Activated T-cell treated with anti-CD3 and anti-CD28 coated beads, Interleukin-2, amount 50 U/mL, for 4 hours (primary cell): ENCODE results near the gene PNPLA7. TPM values are rescaled to one million over a fixed set of nuclear protein-coding genes. Genes with fewer than 3 reads are reported as not detected.
A peak's percentile ranks its signal among the peaks of the same experiment; 100 is the strongest.
"Not testable (repeated sequence)": the region's sequence is repeated elsewhere in the genome, so short reads cannot be mapped to it uniquely, and the experiment has no call there.

Experiments
- ATAC-seq, 2 donors: fragments of 200-7000 bp; cut with Tn5 transposase; one replicate each; pipeline ENCODE4 v1.10.0; 2021
- DNase-seq: peaks from one replicate; pipeline ENCODE4 v3.0.0-alpha.2; 2020
- H3K27me3 Mint-ChIP-seq: one replicate; pipeline ENCODE4 v1.8.0; 2021; ENCODE audit warnings: low read depth, mixed read lengths
- H3K36me3 Mint-ChIP-seq: one replicate; pipeline ENCODE4 v1.8.0; 2022; ENCODE audit warnings: mixed read lengths; ENCODE audit not compliant: insufficient read depth
- H3K4me1 Mint-ChIP-seq: one replicate; pipeline ENCODE4 v1.8.0; 2021; ENCODE audit warnings: low read depth, mixed read lengths
- H3K4me3 Mint-ChIP-seq: one replicate; pipeline ENCODE4 v1.8.0; 2021; ENCODE audit warnings: mild to moderate bottlenecking, moderate library complexity, mixed read lengths
- H3K9me3 Mint-ChIP-seq: one replicate; pipeline ENCODE4 v1.8.0; 2021; ENCODE audit warnings: mixed read lengths
- total RNA-seq, 3 donors: library from RNA; stranded (reverse); gene quantifications; one replicate each; pipeline ENCODE4 v1.2.1, GENCODE V29; 2021

The PNPLA7 gene
- total RNA-seq, 3 donors from 2014 or later = 1.3 to 1.9 (median 1.8) TPM

DNA sequence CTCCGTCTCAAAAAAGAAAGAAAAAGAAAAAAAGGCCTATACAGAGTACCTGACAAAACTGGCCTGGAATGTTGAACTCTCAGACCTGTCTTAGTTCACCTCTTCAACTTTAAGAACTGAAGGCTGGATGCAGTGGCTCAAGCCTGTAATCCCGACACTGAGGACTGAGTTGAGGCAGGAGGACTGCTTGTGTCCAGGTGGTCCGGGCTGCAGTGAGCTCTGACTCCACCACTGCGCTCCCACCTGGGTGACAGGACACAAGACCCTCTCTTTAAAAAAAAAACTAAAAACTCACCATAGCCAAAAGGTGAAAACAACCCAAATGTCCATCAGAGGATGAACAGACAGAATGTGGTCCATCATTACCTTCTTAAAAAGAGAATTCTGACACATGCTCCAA lies 7.9 kb upstream of the PNPLA7 start:
- H3K36me3 Mint-ChIP-seq = peaks cover 34% of the 10 kb centered on the region
- H3K4me1 Mint-ChIP-seq = no peaks in the 10 kb centered on the region
- no peak overlapping the region for H3K4me3 Mint-ChIP-seq
- ATAC-seq (no peak), DNase-seq (no peak)
- H3K27me3 Mint-ChIP-seq = no peaks in the 10 kb centered on the region
- no peaks in the 10 kb centered on the region for H3K9me3 Mint-ChIP-seq

DNA sequence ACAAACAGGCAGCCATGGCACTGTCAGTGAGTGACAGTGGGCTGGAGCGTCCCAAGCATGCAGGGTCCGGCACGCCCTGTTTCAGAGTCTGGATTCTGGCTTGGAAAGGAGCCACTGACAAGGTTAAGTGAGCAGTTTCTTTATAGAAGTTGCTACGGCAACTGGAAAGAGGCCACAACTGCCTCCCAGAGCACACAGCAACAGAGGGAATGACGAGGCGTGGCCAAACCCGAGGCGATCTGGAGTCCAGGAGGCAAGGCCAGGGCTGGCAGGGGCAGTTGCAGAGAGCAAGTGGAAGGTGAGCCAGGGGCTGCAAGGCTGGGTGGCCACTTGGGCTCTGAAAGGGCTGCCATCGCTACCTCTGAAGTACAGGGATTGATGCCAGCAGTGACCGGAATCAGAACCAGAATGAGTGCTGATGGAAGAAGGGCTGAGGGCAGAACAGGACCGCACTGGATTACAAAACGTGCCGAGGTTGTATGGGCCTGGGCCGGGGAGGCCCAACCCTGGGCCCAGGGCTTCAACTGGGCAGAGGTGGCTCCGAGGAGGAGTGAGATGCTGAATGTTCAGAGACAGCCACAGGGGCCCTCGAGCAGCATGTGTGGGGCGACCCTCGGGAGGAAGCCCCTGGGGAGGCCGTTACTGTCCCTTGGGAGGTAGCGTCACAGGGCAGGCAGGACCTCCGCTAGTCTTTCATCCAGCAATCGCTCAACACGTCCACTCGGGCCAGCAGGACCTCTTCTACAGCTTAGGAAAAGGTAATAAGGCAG lies 6.1 kb upstream of the PNPLA7 start:
- ATAC-seq = no peak

DNA sequence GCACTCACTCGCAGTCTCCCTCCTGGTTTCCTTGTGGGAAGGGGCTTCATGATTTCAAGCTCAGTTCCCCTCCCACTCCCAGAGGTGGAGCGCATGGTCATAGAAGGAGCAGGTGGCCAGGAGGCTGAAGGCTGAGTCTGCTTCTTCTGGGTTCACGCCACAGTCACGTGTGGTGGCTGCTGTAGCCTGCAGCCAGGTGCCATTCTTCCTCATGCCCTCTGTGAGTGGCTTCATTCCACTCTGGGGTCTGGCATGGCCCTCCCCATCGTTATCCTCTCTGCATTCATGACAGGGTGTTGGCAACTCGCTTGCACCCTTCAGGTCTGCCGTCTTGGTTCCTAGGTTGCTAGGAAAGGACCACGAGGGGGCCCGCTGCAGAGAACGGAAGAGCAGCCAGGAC lies 5.0 kb upstream of the PNPLA7 start:
- H3K4me3 Mint-ChIP-seq = no peak overlapping the region

More for the DNA sequence above, 6.1 kb upstream of the PNPLA7 start:
- Mint-ChIP-seq H3K27me3 (no peaks in the 10 kb centered on the region), H3K4me3 (no peak overlapping the region), H3K4me1 (peaks cover 5% of the 10 kb centered on the region), H3K9me3 (no peaks in the 10 kb centered on the region), H3K36me3 (peaks cover 28% of the 10 kb centered on the region)
- DNase-seq = no peak

DNA sequence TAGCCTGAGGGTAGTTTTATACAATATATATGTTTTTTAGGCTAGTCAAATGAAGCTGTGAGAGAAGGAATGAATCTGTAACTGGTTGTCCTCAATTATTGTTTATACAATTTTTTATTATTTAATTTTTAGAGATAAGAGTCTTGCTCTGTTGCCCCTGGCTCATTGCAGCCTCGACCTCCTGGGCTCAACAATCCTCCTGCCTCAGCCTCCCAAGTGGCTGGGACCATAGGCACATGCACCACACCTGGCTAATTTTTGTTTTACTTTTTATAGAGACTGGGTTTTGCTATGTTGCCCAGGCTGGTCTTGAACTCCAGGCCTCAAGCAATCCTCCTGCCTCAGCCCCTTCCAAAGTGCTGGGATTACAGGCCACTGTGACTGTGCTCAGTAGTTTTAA lies 4.1 kb upstream of the PNPLA7 start:
- H3K9me3 Mint-ChIP-seq = no peaks in the 10 kb centered on the region
- H3K4me3 Mint-ChIP-seq = no peak overlapping the region
- peaks cover 19% of the 10 kb centered on the region for H3K36me3 Mint-ChIP-seq
- ATAC-seq = no peak
- DNase-seq = no peak
- H3K4me1 Mint-ChIP-seq = peaks cover 12% of the 10 kb centered on the region
- H3K27me3 Mint-ChIP-seq = no peaks in the 10 kb centered on the region

More for the DNA sequence above, 5.0 kb upstream of the PNPLA7 start:
- H3K9me3 Mint-ChIP-seq = no peaks in the 10 kb centered on the region
- H3K36me3 Mint-ChIP-seq = peaks cover 27% of the 10 kb centered on the region
- no peak for ATAC-seq
- DNase-seq = no peak
- peaks cover 6% of the 10 kb centered on the region for H3K4me1 Mint-ChIP-seq
- H3K27me3 Mint-ChIP-seq = no peaks in the 10 kb centered on the region

DNA sequence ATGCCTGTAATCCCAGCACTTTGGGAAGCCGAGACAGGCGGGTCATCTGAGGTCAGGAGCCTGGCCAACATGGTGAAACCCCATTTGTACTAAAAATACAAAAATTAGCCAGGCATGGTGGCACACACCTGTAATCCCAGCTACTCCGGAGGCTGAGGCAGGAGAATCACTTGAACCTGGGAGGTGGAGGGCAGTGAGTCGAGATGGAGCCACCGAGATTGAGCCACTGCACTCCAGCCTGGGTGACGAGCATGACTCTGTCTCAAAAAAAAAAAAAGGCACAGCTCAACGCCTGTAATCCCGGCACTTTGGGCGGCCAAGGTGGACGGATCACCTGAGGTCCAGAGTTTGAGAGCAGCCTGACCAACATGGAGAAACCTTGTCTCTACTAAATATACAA lies 3.5 kb upstream of the PNPLA7 start:
- not testable (repeated sequence) for H3K4me3 Mint-ChIP-seq, H3K27me3 Mint-ChIP-seq
- peaks cover 16% of the 10 kb centered on the region for H3K4me1 Mint-ChIP-seq

DNA sequence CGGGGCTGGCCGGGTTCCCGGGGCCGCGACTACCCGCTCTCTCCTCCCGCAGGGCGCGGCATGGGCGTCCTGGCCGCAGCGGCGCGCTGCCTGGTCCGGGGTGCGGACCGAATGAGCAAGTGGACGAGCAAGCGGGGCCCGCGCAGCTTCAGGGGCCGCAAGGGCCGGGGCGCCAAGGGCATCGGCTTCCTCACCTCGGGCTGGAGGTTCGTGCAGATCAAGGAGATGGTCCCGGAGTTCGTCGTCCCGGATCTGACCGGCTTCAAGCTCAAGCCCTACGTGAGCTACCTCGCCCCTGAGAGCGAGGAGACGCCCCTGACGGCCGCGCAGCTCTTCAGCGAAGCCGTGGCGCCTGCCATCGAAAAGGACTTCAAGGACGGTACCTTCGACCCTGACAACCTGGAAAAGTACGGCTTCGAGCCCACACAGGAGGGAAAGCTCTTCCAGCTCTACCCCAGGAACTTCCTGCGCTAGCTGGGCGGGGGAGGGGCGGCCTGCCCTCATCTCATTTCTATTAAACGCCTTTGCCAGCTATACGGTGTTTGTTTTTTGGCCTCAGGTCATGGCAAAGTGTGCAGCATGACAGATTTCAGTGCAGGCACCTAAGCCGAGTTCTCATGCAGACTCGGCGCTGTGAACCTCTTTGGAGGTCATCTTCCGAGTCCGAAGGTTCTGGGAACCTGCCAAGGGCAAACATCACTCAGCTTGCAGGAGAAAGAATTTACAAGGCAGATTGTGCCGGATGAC lies 2.0 kb upstream of the PNPLA7 start:
- H3K36me3 Mint-ChIP-seq = peaks cover 16% of the 10 kb centered on the region
- peak; percentile 27 to 29 for ATAC-seq
- H3K4me1 Mint-ChIP-seq = peaks cover 17% of the 10 kb centered on the region
- H3K27me3 Mint-ChIP-seq = no peaks in the 10 kb centered on the region
- no peak for DNase-seq
- no peaks in the 10 kb centered on the region for H3K9me3 Mint-ChIP-seq
- H3K4me3 Mint-ChIP-seq = peak overlapping the region; percentile 87

More for the DNA sequence above, 3.5 kb upstream of the PNPLA7 start:
- not testable (repeated sequence) for ATAC-seq, H3K9me3 Mint-ChIP-seq, DNase-seq
- H3K36me3 Mint-ChIP-seq = peaks cover 19% of the 10 kb centered on the region

DNA sequence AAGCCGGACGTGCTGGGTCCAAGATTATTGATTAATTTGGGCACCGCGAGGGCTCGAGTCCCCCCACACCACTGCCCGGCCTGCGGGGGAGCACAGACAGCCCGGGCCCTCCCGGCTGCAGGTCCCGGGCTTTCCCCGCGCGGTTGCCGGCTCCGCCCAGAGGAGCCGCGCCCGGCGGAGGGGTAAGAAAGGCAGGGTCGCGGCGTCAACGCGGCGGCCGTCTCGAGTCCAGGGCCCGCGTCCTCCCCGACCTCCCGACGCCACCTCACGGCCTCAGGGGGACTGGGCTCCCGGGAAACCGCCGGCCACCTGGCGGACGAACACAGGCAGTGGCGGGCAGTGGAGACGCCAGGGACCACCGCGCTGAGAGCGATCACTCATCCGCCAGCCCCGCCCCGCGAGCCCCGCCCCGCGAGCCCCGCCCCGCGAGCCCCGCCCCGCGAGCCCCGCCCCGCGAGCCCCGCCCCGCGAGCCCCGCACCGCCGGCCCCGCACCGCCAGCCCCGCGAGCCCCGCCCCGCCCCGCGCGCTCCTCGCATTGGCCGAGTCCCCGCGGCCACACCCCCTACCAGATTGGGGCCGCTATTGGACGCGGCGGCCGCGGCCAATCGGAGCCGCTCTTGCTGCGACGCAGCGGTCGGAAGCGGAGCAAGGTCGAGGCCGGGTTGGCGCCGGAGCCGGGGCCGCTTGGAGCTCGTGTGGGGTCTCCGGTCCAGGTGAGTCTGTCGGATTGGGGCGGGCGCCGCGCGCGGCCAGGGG lies 1.2 kb upstream of the PNPLA7 start, which contains the start of gene MRPL41:
Gene MRPL41, plus strand, starts transcription at position 616 of the 758 bp plus-strand sequence. CDS start 203 bp downstream, outside the sequence.
- ATAC-seq (peak; percentile 93 to 96), DNase-seq (peak; percentile 77)
- H3K36me3 Mint-ChIP-seq = peaks cover 13% of the 10 kb centered on the region
- H3K9me3 Mint-ChIP-seq = no peaks in the 10 kb centered on the region
- no peaks in the 10 kb centered on the region for H3K27me3 Mint-ChIP-seq
- peaks cover 17% of the 10 kb centered on the region for H3K4me1 Mint-ChIP-seq
- H3K4me3 Mint-ChIP-seq = peak within 1 kb of the TSS; percentile 87

DNA sequence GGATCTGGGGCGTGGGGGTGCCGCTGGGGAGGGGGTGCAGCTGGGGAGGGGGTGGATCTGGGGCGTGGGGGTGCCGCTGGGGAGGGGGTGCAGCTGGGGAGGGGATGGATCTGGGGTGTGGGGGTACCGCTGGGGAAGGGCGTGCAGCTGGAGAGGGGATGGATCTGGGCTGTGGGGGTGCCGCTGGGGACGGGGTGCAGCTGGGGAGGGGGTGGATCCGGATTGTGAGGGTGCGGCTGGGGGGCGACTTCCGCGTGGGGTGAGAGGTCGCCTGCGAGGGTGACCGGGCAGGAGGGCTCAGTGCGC lies 709 bp upstream of the PNPLA7 start:
- H3K27me3 Mint-ChIP-seq, DNase-seq, H3K9me3 Mint-ChIP-seq: not testable (repeated sequence)
- ATAC-seq = peak in 1 of 2 donors; percentile 2
- peaks cover 17% of the 10 kb centered on the region for H3K4me1 Mint-ChIP-seq
- H3K36me3 Mint-ChIP-seq = peaks cover 13% of the 10 kb centered on the region
- H3K4me3 Mint-ChIP-seq = peak overlapping the region; percentile 65

DNA sequence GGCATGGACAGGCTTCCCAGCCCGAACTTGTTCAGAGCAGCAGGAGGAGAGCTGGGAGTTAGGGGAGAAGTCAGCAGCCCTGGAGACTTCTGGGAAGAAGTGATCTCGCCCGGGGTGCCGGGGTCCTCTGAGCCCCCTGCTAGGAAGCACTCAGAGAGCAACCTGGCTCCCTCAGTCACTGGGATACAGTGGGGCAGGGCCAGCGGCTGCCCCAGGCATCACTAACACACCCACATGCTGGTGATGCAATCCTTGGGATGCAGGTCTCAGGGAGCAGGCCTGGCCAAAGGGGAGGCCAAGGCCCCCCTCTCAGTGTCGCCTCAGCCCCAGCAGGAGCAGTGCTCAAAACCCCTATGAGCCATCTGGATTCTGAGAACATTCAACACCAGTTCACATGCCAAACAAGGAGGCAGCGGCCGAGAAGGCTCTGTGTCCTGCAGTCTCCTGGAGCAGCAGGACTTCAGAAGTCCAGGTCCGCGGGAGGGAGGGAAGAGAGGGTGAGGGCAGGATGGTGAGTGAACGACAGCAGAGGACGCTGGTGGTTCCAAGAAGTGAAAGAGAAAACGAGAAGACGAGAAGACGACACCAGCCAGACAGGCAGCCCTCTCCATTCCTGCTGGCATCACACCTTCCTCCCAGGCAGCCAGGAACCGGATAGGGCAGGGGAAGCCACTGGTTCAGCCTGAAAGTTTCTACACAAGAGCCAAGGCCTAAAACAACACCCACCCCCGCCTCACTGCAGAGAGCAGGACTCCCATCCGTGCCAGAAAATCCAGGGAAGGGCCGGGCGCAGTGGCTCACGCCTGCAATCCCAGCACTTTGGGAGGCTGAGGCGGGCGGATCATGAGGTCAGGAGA lies 2.3 kb downstream of the PNPLA7 start:
- no peak for ATAC-seq
- peaks cover 17% of the 10 kb centered on the region for H3K4me1 Mint-ChIP-seq
- peaks cover 3% of the 10 kb centered on the region for H3K36me3 Mint-ChIP-seq
- DNase-seq = no peak
- H3K27me3 Mint-ChIP-seq = no peaks in the 10 kb centered on the region
- H3K9me3 Mint-ChIP-seq = no peaks in the 10 kb centered on the region
- H3K4me3 Mint-ChIP-seq = no peak overlapping the region

DNA sequence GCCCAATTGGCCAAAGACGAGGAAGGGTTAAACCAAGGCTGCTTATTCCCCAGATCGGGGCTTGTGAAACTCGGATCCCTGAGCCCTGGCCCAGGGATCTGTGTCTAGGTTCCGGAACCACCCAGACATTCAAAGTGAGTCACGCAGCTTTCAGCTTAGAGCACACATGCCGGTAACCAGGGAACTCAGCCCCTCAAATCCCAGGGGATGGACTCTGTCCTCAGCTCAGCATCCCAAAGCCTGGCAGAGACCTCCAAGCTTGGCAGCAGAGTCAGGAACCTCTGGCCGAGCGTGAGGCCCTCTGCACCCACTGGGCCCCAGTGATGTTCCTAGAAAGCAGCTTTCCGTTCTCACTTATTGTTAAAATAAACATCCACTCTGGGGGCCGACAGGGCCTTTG lies 5.1 kb downstream of the PNPLA7 start:
- H3K9me3 Mint-ChIP-seq = no peaks in the 10 kb centered on the region
- no peaks in the 10 kb centered on the region for H3K36me3 Mint-ChIP-seq
- H3K27me3 Mint-ChIP-seq = no peaks in the 10 kb centered on the region
- no peak for DNase-seq
- peaks cover 11% of the 10 kb centered on the region for H3K4me1 Mint-ChIP-seq
- H3K4me3 Mint-ChIP-seq = no peak overlapping the region
- ATAC-seq = no peak

DNA sequence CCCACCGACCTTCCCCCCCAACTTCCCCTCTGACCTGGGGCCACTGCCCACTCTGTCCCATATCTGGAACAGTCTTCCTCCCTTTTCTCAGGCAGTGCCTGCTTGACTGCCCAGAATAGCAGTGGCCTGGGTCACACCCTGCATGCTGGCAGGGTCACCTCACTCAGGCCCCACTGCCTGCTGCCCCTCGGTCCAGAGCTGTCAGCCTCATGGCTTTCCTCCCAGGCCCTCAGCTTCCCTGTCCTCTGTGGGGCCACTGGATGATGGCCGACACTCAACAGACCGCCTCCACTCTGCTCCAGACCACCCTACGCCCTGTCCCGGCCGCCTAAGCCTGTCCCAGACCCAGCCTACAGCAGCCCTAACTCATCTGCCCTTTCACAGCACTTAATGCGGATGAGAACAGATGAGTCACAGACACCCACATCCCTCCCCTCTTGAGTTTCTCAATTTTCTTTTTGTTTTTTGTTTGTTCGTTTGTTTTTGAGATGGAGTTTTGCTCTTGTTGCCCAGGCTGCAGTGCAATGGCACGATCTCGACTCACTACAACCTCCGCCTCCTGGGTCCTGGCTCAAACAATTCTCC lies 5.9 kb downstream of the PNPLA7 start:
- peaks cover 5% of the 10 kb centered on the region for H3K4me1 Mint-ChIP-seq
- H3K9me3 Mint-ChIP-seq = no peaks in the 10 kb centered on the region
- no peak overlapping the region for H3K4me3 Mint-ChIP-seq
- H3K36me3 Mint-ChIP-seq = no peaks in the 10 kb centered on the region
- DNase-seq = no peak
- no peaks in the 10 kb centered on the region for H3K27me3 Mint-ChIP-seq
- no peak for ATAC-seq

DNA sequence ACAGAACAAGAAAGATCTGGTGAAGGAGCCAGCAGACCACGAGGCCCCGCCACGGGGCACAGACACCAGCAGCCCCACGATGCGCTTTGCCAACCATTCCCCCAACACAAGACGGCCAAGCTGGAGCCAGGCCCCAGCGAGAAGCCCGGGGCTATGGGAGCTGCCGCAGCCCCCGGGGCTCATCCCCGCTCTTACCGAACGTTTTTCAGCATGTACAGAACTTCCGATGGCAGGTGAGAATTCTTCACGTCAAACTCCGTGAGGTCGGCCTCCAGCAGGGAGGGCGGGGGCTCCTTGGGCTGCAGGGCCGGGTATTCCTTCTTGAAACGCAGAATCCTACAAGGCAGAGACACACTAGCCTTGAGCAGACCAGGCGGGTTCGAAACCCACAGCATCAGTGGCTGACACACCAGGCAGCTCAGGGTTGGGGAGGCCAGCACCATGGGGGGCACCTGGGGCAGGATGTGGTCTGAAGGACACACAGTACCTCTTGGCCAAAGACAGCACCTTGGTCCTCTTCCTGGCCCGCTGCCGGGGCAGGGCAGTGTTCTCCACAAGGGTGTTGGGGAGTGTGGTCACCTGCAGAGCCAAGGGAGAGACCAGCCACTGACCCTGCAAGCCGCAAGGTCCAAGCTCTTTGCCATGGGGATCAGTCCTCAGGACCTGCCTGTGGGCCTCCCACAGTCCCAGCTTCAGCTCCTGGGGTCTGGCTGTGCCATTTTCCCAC lies 6.8 kb downstream of the PNPLA7 start:
- no peak overlapping the region for H3K4me3 Mint-ChIP-seq
- H3K36me3 Mint-ChIP-seq = no peaks in the 10 kb centered on the region
- ATAC-seq (no peak), DNase-seq (no peak)
- H3K9me3 Mint-ChIP-seq = no peaks in the 10 kb centered on the region
- peaks cover 1% of the 10 kb centered on the region for H3K4me1 Mint-ChIP-seq
- no peaks in the 10 kb centered on the region for H3K27me3 Mint-ChIP-seq

DNA sequence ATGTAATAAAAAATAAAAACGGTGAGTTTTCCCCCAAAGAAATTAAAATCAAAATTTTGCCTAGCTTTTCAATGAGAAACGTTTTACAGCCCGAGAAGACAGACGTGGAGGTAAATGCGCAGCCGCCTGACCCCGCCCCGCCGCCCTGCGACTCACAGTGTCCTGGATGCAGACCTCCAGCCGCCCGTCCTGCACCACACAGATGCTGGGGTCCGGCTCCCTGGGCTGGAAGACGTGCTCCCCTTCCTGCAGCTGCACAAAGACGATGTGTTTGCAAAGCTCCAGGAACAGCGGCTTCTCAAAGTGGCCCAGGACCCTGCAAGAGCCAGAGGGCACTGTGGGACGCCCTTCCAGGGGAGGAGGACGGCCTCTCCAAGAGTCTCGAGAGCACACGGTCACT lies 7.7 kb downstream of the PNPLA7 start:
- Mint-ChIP-seq H3K27me3 (no peaks in the 10 kb centered on the region), H3K4me3 (no peak overlapping the region), H3K36me3 (no peaks in the 10 kb centered on the region), H3K9me3 (no peaks in the 10 kb centered on the region), H3K4me1 (peaks cover 1% of the 10 kb centered on the region)
- DNase-seq (no peak), ATAC-seq (no peak)
